Caco-2 (cell line): ENCODE data around the gene TSEN2. TPM values are rescaled to one million over a fixed set of nuclear protein-coding genes. Genes with fewer than 3 reads are reported as not detected.

Experiments used
- BruUV-seq: library from RNA; stranded (reverse); fragments of 400-500 nt; replicated peaks from 2 replicates; lab custom pipeline; 2021; lab: Mats Ljungman, UMichigan
- CTCF ChIA-PET: fragments of 300-600 bp; sonication (Branson Sonifier 250); formaldehyde crosslinking; loops from one replicate; lab custom pipeline; 2022; ENCODE audit warnings: antibody characterized with exemption; lab: Charles Lee
- POLR2A ChIA-PET: fragments of 300-600 bp; sonication (Branson Sonifier 250); formaldehyde crosslinking; loops from one replicate; lab custom pipeline; 2022; ENCODE audit warnings: antibody characterized with exemption; lab: Charles Lee
- DNase-seq, 2 experiments: peaks; one replicate each; pipeline versions ENCODE4 v3.0.0 to v3.0.0-alpha.2; 2020 to 2022
- H3K27me3 ChIP-seq: replicated peaks from 2 replicates; pipeline ENCODE4 v1.6.0; 2011; ENCODE audit warnings: low read length; ENCODE audit not compliant: control insufficient read depth, insufficient read depth
- H3K36me3 ChIP-seq: 2 replicates; pipeline ENCODE4 v1.5.1; 2011; ENCODE audit warnings: low read length; ENCODE audit not compliant: control insufficient read depth, insufficient read depth
- H3K4me1 ChIP-seq: fragments of 250-450 bp; sonication (Bioruptor Pico); 2 replicates; pipeline ENCODE4 v1.5.1; 2020; ENCODE audit warnings: mild to moderate bottlenecking
- H3K4me3 ChIP-seq: 2 replicates; pipeline ENCODE4 v1.5.1; 2011; ENCODE audit warnings: low read depth, mild to moderate bottlenecking, control low read depth, low read length
- H3K9me3 ChIP-seq: fragments of 250-450 bp; sonication (Bioruptor Pico); 2 replicates; pipeline ENCODE4 v1.5.1; 2020; ENCODE audit warnings: mild to moderate bottlenecking, moderate library complexity
- H3K27ac Mint-ChIP-seq: one replicate; pipeline ENCODE4 v1.8.0; 2022; ENCODE audit warnings: mixed read lengths; ENCODE audit not compliant: unreplicated experiment
- H3K27me3 Mint-ChIP-seq: one replicate; pipeline ENCODE4 v1.8.0; 2022; ENCODE audit warnings: mixed read lengths; ENCODE audit not compliant: insufficient read depth, unreplicated experiment
- H3K36me3 Mint-ChIP-seq: one replicate; pipeline ENCODE4 v1.8.0; 2022; ENCODE audit warnings: mild to moderate bottlenecking, mixed read lengths; ENCODE audit not compliant: insufficient read depth, unreplicated experiment
- H3K4me1 Mint-ChIP-seq: one replicate; pipeline ENCODE4 v1.8.0; 2022; ENCODE audit warnings: low read depth, mixed read lengths; ENCODE audit not compliant: unreplicated experiment
- H3K4me3 Mint-ChIP-seq: one replicate; pipeline ENCODE4 v1.8.0; 2022; ENCODE audit warnings: mild to moderate bottlenecking, moderate library complexity, mixed read lengths; ENCODE audit not compliant: unreplicated experiment
- H3K9me3 Mint-ChIP-seq: one replicate; pipeline ENCODE4 v1.8.0; 2022; ENCODE audit warnings: mixed read lengths; ENCODE audit not compliant: unreplicated experiment
- intact Hi-C: fragments of 100-400 bp; cut with micrococcal nuclease; formaldehyde crosslinking; loops from one replicate; pipeline ENCODE4 v1.10.0; 2022; ENCODE audit not compliant: unreplicated experiment
- total RNA-seq: library from RNA; stranded (reverse); gene quantifications from 2 replicates; pipeline ENCODE4 v1.2.3, GENCODE V29; 2022
- TF ChIP-seq, protein P1 (sequence below), 2 experiments: fragments of 200-600 bp in 1 of 2; IDR thresholded peaks; 1 replicate in 1 of 2; 2 replicates in 1 of 2; pipeline versions ENCODE4 v1.5.1 to v1.8.0; 2011 to 2022; ENCODE audit warnings: antibody characterized with exemption in 1 of 2, control low read depth in 1 of 2, inconsistent platforms in 1 of 2, low read depth in 1 of 2, low read length in 1 of 2, mild to moderate bottlenecking in 1 of 2, moderate library complexity in 1 of 2; ENCODE audit not compliant: insufficient read depth in 1 of 2, severe bottlenecking in 1 of 2, unreplicated experiment in 1 of 2

The TSEN2 gene
- total RNA-seq, 1 experiment from 2014 or later, result 19.6 TPM

DNA sequence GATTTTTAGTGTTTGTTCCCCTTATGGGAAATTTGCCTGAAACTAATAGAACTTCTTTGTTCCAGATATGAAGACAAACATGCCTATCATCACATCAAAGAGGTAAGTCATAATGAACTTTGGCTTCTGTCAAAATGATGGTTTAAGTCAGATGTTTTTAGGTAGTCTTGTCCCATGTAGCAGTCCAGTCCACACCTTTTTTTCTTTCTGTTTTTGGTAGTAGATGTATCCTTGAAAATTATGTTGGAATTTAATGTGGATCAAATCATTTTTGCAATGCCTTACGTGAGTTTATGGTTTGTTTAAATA is 12.1 kb downstream of the TSEN2 start:
- POLR2A ChIA-PET, result no interaction called here

DNA sequence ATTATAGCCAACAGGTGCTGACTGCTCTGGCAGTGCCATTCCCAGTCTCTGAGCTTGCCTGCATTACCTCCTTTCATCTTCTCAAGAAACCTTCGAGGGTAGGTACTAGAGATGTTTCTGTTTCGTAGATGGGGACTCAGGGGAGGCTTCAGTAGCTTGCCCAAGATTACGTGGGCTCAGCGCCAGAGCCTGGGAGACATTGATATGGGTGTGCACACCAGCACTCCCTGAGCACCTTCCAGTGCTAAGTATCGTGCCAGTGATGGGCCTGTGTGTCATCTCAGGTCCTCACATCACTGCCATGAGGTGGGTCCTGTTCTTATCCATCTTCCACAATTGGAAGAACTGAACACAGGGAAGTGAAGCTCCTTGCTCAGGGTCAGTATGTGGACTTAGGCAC is 15.2 kb downstream of the TSEN2 start:
- POLR2A ChIA-PET, result no interaction called here
- Histone ChIP-seq H3K9me3 (no peaks in the 10 kb centered on the region), H3K27me3 (no peaks in the 10 kb centered on the region), H3K4me3 (no peak overlapping the region), H3K36me3 (peaks cover 6% of the 10 kb centered on the region), H3K4me1 (peaks cover 12% of the 10 kb centered on the region; the same call in 1 of the 2 replicates)
- Mint-ChIP-seq H3K9me3 (no peaks in the 10 kb centered on the region), H3K36me3 (peaks cover 49% of the 10 kb centered on the region), H3K4me3 (no peak overlapping the region), H3K27me3 (no peaks in the 10 kb centered on the region), H3K4me1 (peaks cover 8% of the 10 kb centered on the region), H3K27ac (no peak overlapping the region)
- intact Hi-C loops, result no loop called here
- no peak for DNase-seq
- CTCF ChIA-PET, result no interaction called here
- TF ChIP-seq, protein P1, sequence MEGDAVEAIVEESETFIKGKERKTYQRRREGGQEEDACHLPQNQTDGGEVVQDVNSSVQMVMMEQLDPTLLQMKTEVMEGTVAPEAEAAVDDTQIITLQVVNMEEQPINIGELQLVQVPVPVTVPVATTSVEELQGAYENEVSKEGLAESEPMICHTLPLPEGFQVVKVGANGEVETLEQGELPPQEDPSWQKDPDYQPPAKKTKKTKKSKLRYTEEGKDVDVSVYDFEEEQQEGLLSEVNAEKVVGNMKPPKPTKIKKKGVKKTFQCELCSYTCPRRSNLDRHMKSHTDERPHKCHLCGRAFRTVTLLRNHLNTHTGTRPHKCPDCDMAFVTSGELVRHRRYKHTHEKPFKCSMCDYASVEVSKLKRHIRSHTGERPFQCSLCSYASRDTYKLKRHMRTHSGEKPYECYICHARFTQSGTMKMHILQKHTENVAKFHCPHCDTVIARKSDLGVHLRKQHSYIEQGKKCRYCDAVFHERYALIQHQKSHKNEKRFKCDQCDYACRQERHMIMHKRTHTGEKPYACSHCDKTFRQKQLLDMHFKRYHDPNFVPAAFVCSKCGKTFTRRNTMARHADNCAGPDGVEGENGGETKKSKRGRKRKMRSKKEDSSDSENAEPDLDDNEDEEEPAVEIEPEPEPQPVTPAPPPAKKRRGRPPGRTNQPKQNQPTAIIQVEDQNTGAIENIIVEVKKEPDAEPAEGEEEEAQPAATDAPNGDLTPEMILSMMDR (IDR thresholded peaks at IDR 0.05; ENCODE audit: insufficient read depth in 1 of 2, low read depth in 1 of 2, low read length in 1 of 2, severe bottlenecking in 1 of 2, unreplicated experiment in 1 of 2), result no peak
- BruUV-seq, result no TSS peak

More for the DNA sequence above, 12.1 kb downstream of the TSEN2 start:
- no peak overlapping the region for H3K27ac Mint-ChIP-seq
- TF ChIP-seq, protein P1 (IDR thresholded peaks at IDR 0.05; ENCODE audit: insufficient read depth in 1 of 2, low read depth in 1 of 2, low read length in 1 of 2, severe bottlenecking in 1 of 2, unreplicated experiment in 1 of 2), result no peak
- peaks cover 25% of the 10 kb centered on the region for H3K36me3 Mint-ChIP-seq
- Histone ChIP-seq H3K4me1 (peaks cover 12% of the 10 kb centered on the region; the same call in 1 of the 2 replicates), H3K9me3 (no peaks in the 10 kb centered on the region), H3K27me3 (no peaks in the 10 kb centered on the region), H3K36me3 (peaks cover 5% of the 10 kb centered on the region), H3K4me3 (no peak overlapping the region)
- DNase-seq, result no peak
- no peaks in the 10 kb centered on the region for H3K9me3 Mint-ChIP-seq
- H3K4me1 Mint-ChIP-seq, result peaks cover 8% of the 10 kb centered on the region
- CTCF ChIA-PET, result interaction anchor here (1.0 kb wide), 2 partner anchors 12 to 361 kb away, joined by 3 to 6 read pairs; partner anchors contain the start of gene TSEN2
- no peak overlapping the region for H3K4me3 Mint-ChIP-seq
- no TSS peak for BruUV-seq
- intact Hi-C loops, result no loop called here
- no peaks in the 10 kb centered on the region for H3K27me3 Mint-ChIP-seq

DNA sequence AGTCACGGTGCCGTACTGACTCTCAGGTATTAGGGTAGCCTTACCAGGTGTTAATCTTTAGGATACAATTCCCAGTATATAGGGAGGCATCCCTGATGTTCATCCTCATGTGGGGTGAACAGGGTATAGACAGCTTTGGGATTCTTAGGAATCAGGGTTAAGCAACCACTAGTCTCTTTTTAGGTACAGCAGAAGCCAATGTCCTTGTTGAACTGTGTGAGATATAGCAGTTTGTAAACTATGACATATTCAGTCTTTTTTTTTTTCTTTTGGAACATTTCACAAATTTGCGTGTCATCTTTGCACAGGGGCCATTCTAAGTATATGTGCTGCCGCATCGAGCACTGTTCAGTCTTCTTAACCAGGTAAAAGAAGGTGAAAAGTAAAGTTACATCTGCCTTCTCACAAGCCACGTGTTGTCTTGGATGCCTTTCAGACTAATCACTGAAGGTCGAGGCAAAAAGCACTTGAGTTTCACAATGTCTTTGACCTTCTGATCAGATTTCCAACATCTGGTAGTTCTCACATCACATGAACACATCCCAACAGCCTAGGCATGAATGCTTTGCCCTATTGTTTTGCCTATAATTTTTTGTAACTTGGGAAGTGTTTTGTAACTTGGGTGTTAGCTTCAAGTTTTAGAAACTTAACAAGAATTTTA is 17.2 kb downstream of the TSEN2 start:
- intact Hi-C loops, result no loop called here
- H3K9me3 ChIP-seq, result no peaks in the 10 kb centered on the region
- H3K9me3 Mint-ChIP-seq, result no peaks in the 10 kb centered on the region
- TF ChIP-seq, protein P1 (IDR thresholded peaks at IDR 0.05; ENCODE audit: insufficient read depth in 1 of 2, low read depth in 1 of 2, low read length in 1 of 2, severe bottlenecking in 1 of 2, unreplicated experiment in 1 of 2), result no peak
- H3K4me3 Mint-ChIP-seq, result no peak overlapping the region
- peaks cover 59% of the 10 kb centered on the region for H3K36me3 Mint-ChIP-seq
- H3K4me1 Mint-ChIP-seq, result peaks cover 8% of the 10 kb centered on the region
- H3K4me1 ChIP-seq, result peaks cover 5% of the 10 kb centered on the region; the same call in 1 of the 2 replicates
- no peak overlapping the region for H3K27ac Mint-ChIP-seq
- peaks cover 6% of the 10 kb centered on the region for H3K36me3 ChIP-seq
- H3K27me3 ChIP-seq, result no peaks in the 10 kb centered on the region
- no peak overlapping the region for H3K4me3 ChIP-seq
- CTCF ChIA-PET, result no interaction called here
- DNase-seq, result no peak
- POLR2A ChIA-PET, result no interaction called here
- H3K27me3 Mint-ChIP-seq, result no peaks in the 10 kb centered on the region
- no TSS peak for BruUV-seq
